NCI-H345 treated with DMSO at 0.1 percent for 48 hours (cell line): ENCODE measurements around the gene NT5C1B.
"Not testable (repeated sequence)": the region's sequence is repeated elsewhere in the genome, so short reads cannot be mapped to it uniquely, and the experiment has no call there.

Source experiments
- DNase-seq: peaks from one replicate; lab custom pipeline; 2025; ENCODE audit not compliant: unreplicated experiment; lab: John Stamatoyannopoulos, UW

The NT5C1B gene

DNA sequence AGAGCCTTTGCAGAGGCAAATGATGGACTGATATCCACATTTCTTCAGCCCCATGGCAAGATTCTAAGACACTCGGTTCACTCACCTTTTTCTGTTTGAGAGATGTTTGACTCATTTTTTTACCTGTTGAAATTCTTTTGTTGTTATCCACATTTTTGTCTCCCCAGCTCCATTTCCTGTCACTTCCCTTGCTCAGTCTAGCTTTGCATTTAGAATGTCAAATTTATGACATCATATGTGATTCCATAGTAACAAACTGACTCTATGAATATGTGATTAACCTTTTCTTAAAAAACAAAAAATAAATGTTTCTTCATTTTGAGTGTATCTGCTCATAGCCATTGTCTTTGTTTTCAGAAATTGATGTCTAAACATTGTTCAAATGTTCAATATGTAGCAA lies at the start of gene NT5C1B:
Gene NT5C1B, minus strand, starts transcription at position 216 of the 400 bp plus-strand sequence. Its CDS starts 101 bp downstream, at position 115.
- no peak for DNase-seq

DNA sequence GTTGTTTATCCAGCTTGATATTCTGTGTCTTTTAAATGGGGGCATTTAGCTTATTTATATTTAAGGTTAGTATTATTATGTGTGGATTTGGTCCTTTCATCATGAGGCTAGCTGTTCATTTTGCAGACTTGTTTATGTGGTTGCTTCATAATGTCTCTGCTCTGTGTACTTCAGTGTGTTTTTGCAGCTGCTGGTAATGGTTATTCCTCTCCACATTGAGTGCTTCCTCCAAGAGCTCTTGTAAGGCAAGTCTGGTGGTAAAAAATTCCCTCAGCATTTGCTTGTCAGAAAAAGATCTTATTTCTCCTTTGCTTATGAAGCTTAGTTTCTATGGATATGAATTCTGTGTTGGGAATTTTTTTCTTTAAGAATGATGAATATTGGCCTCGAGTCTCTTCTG lies 47.8 kb upstream of the NT5C1B start:
- no peak for DNase-seq

DNA sequence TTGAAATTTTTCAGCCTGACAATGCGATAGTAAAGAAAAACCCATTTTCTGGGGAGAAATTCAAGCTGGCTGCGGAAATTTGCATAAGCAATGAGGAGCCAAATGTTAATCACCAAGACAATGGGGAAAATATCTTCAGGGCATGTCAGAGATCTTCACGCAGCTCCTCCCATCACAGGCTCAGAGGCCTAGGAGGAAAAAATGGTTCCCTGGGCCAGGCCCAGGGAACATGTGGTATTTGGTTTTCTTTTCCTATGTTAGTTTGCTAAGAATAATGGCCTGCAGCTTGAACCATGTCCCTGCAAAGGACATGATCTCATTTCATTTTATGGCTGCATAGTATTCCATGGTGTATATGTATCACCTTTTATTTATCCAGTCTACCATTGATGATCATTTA lies 43.3 kb upstream of the NT5C1B start:
- DNase-seq = not testable (repeated sequence)

DNA sequence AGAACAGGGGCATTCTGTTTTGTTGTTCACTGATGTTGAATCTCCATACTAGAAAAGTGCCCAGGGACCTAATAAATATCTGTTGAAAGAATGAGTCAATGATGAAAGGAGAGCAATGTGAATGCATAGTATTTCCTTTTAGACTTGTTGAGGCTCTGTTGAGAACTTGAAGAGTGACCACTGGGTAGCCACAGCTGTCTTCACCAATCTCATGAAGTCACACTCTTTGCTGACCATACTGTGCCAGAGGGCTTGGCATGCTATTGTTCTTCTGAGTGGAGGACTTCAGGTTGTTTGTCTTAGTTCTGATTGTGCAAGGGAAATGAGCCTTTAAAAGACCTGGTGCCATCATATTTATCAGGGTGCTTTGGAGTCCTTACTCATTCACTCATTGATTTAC lies 41.6 kb upstream of the NT5C1B start:
- DNase-seq = no peak

DNA sequence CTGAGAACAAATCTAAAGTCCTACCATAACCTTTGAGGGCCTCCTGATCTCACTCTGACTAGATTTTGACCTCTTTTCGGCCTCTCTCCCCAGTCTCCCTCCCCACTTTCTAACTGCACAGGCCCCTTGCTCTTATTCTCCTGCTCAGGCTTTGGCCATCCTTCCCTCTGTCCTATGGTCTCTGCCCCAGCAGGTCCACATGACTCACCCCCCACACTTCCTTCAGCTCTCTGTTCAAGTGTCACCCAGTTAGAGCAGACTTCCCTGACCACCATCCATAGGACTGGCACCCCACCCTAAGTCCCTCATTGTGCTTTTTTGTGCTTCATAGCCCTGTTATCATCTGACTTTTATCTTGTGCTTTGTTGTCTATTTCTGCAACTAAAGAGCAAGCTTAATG lies 41.2 kb upstream of the NT5C1B start:
- no peak for DNase-seq

DNA sequence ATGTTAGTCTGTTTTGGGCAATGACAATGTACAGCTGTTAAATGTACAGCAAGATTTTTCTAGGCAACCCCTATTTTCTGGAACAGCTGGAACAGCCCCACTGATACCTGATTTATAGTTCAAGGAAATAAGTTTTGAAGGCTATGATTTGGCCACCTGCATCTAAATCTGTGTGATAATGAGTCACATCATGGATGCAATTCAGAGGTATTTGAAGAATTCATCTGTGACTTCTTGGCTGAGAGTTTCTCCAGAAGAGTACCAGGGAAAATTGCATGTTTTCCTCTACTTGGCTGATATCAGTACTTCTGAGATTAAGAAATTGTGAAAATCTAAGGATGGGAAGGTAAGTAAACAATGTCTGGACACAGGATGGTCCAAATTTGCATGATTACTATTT lies 40.7 kb upstream of the NT5C1B start:
- no peak for DNase-seq

DNA sequence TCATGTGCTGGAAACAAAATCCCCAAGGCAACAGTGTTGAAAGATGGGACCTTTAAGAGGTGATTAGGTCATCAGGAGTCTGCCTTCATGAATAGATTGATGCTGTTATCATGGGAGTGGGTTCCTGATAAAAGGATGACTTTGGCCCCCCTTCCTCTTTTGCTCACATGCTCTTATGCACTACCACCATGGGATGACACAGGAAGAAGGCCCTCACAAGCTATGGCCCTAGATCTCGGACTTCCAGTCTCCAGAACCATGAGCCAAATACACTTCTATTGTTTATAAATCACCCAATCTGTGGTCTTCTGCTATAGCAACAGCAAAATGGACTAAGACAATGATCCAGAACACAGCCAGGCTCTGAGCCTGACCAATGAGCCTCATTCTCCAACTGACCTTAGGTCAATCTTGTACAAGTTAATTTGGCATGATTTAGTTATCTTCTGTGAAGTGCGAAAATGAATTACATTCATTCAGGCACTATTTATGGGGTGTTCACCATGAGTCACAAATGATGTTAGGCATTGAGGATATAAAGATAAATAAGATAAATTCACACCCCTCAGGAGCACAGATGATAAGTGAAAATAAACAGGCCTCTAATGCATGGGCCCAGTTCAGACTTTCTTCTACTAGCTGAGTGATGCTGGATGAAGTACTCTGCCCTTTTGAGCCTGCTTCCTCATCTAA lies 37.7 kb upstream of the NT5C1B start:
- DNase-seq = no peak

DNA sequence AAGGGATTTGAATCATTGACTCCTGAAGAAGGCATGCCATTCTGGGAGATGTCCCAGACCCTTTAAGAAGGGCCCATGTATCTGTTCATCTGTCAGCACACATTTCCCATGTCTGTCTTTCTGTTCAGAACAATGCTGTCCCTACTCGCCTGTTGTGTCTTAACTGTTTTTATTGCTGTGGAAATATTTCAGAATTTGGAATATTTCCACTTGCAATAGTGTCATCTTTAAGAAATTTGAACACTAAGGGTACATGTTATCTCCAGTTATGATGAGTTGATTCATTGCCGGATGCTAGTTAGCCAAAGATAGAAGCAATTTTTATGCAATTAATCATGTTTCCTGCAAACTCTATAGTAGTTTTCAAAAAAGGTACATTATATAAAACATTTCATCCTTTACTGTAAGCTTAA lies 36.9 kb upstream of the NT5C1B start:
- no peak for DNase-seq

DNA sequence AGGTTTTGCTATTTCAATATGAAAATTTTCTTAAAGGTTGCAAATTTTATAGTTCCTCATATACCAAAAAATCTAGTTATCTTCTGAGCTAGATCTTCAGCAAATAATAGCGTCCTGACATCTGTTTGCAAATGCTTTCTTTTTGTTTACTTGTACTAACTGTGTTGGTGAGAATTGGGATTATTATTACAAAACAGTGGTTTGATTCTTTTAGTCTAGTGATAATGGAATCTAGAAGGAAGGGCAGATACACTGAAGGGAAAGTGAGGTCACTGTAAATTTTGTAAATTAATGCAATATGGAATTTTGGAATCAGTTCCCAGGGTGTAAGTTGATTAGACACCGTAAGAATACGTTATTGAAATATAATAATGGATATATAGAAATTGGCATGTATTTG lies 36.2 kb upstream of the NT5C1B start:
- no peak for DNase-seq

DNA sequence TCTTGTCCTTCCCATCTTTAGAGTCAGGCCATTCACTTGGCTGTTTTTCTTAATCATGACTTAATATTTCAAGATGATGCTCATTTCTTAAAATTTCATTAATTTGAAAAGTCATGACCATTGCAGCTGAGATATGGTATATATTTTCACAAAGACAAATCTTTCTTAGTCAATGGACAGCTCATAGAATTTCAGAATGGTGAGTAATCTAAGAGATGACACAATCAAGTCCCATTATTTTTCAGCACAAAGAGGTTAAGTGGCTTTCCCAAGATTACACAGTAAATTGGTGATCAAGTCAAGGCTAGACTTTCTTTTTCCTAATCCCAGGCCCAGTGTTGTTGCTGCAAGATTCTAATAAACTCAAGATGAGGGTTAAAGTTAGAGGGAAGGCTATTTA lies 34.4 kb upstream of the NT5C1B start:
- no peak for DNase-seq

DNA sequence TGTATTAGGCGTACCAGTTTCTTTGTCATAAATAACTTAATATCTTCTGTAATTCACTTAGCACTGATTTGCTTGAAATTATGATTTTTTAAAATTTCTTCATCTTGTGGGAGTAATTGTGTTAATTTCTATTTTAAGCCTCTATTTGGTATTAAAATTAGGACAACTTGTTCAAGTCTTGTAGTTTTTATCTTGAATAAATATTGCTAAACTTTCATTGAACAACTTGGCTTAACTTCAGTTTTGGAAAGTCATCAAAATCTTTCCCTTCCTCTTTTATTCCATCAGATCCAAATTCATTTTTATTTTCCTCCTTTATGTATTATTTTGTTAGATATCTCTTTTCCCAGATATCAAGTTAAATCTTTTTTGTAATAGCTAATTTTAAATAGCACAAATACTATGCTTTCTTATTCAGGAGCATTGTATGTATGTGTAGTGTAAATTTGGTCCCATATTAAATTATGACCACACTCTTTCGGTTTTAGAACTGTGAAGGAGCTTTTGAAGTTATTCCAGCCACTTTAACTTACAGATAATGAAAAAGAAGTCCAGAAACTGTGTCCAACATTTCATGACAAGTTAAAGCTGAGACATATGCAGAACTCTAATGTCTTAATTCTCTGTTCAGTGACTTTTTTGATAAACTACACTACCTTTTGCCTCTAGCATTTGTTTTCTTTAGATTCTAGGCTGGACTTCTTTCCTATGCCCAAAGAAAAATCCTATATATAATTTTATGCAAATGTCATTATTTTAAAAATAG lies 31.7 kb upstream of the NT5C1B start:
- DNase-seq = no peak

DNA sequence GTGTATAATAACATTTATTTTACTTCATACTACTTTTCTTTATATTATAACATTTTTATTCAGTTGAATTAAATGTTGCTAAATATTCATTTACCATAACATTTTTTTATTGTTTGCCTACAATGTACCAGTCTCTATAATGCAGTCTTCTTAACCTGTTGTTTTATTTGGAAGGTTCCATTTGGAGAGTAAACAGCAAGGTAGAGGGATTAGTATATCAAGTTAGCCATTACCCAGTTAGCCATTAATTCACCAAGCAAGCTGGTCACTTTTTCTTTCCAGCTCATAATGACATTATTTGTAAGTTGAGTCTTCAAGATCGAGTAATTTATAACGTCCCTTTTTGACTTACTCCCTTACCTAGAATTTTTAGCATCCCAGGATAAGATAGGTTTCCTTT lies 29.7 kb upstream of the NT5C1B start:
- DNase-seq = no peak

DNA sequence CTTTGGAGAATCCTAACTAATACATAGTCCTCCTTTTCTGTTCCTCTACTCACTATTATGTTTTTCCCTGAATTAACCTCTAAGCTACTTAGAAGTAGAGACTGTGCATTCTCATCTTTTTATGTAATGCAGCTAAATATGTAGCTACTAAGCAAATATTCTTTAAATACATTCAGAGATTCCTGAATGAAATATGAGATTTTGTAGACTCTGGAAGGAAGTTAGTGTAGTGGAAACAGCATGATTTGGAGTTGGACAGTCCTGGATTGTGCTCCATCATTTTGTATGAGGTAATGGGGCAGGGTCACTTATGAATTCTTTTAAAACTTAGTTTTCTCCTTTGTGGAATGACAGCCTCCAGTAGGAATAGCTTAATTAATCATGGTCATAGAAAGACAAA lies 24.7 kb upstream of the NT5C1B start:
- no peak for DNase-seq

DNA sequence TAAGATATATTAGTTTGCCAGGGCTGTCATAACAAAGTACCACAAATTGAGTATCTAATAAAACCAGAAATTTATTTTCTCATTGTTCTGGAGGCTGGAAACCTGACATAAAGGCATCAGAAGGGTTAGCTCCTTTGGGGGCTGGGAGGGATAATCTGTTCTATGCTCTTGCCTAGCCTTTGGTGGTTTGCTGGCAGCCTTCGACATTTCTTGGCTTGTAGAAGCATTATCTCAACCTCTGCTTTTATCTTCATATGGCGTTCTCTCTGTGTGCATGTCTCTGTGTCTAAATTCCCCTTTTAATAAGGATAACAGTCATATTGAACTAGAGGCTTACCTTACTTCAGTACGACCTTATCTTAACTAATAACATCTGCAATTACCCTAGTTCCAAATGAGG lies 22.8 kb upstream of the NT5C1B start:
- no peak for DNase-seq

DNA sequence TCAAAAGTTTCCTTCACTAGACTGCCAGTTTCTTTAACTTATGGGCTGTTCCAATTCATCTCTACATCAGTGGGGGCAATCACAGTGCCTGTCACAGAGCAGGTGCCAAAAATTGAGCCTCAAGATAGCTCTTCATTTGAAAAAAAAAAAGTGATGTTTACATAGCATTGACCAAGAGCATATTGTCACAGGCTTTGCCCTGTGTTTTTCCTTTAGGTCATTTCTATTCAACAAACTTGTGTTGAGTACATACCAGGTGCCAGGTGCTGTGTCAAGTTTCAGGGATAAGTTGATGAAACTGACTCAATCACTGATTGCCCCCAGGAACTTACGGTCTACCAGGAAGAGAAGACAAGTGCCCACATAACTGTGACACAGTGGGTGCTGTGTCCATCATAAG lies 22.2 kb upstream of the NT5C1B start:
- DNase-seq = no peak

DNA sequence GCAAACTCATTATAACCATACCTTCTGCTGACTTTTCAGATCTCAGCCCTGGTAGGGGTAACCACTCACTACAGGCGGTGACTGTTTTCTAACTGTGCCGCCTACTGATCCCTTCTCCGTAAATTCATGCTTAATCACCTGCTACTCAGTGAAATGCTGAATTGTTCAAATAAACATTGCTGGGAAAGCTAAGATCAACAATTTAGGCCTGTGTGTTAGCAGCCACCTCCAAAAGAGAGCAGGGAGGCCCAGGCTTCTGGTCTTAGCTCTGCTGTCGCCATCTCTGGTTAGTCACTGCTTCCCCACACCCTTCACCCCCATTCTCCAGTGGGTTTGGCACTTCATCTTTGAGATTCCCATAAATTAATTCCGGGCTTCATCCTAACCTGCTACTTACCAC lies 21.8 kb upstream of the NT5C1B start:
- DNase-seq = no peak

DNA sequence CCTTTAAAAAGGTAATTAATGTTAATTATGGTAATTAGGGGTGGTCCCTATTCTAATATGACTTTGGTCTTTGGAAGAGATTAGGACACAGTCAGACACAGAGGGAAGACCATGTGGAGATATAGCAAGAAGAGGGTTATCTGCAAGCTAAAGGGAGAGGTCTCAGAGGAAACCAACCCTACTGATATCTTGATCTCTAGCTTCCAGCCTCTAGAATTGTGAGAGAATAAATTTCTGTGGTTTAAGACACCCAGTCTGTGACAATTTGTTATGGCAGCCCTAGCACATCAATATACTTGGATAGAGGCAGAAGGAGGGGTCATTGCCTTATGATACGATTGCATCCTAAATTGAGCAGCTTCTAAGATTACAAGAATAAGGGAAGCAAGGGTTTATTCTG lies 21.3 kb upstream of the NT5C1B start:
- no peak for DNase-seq

DNA sequence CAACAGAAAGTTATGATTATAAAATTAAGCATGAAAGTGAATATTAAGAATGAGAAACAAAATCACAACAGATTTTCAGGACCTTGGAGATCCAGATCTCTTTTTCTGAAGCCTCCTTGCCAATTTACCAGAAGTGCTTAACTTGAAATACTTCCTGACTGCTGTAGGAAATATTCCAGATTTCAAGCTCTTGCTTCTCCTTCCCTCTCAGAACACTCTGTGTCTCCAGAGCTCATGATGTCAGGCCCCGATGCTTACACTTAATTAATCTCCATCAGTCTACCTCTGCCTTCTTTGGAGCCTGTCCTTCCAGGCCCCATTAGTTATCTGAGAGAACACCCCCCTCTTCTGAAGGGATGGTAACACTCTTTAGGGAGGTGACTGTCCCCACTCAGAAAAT lies 20.7 kb upstream of the NT5C1B start:
- DNase-seq = no peak

DNA sequence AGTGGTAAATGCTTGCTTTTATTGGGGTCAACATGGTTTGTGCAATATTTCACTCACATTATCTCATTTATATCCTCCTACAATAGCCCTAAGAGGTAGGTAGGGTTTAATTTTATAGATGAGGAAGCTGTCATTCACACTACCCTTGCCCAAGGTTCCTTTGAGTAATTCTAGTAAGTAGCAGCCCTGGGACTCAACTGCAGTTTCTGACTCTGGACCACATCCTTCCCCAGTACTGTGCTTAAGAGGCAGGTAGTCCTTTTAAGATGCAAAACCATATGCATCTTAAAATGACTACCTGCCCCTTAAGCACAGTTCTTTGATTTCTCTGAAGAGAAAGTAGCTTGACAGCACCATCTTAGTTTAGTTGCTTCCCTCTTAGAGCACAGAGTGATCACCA lies 15.7 kb upstream of the NT5C1B start:
- DNase-seq = no peak

DNA sequence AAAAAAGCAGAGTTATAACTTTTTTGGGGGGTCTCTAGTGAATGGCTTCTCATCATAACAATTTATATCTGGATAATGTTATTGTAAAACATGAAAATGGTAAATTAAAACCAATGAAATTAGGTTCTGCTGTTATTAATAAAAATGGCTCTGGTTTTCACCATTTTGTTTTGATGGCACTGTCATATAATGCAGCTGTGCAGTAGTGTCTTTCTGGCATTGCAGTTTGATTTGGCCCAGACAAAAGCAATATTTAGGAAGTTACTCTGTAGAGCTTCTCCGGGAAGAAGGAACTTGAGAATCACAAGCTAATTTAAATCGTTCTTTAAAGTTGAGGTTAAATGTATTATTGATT lies 15.1 kb upstream of the NT5C1B start:
- DNase-seq = no peak

DNA sequence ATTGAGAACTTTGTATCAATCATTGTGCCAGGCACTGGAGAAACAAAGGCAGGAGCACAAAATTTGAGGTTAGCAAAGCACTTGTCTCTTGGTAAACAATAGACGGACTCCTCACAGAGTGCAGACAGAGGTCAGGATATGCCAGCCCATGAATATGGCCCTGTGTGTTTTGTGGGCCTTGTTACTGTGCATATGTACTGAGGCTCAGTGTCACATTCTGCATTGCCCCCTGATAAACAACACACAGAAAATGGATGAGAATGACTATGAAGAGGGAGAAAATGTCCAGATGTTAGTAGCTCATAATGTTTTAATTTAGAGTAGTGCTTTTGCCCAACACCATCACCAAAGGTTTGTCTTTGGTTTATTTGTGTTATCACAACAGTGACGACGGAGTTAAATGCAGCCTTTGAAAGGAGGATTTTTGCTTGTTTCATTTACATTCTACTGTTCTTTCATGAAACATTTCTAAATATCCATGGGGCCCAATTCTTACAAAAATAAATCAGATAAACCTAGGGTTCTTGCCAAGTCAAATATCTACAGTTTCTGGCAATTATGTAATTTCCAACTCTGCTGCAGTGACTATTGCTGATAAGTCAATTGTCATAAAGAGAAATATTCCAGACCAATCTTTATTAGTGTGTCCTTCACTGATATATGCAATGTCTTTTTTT lies 14.6 kb upstream of the NT5C1B start:
- no peak for DNase-seq

DNA sequence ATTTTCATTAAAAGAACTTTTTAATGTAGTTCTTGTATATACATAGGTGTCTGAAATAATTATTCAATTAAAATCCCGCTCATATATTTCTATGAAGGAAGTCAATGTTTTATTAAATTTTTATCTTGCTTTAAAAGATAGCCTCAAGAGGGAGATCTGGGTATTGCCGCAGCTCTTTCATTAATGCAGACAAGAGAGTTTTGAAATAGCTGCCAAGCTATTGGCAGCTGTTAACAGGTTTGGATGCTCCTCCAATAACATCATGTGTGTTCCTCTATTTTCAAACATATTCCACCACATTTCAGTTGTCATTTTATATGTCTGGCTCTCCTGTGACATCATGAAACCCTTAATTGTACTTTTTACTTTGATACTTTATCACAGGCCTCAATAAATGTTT lies 12.9 kb upstream of the NT5C1B start:
- DNase-seq = no peak
